Head of caudate nucleus (tissue), 42 donors: ENCODE data around the gene KDM6A.
"Not testable (repeated sequence)": the region's sequence is repeated elsewhere in the genome, so short reads cannot be mapped to it uniquely, and the experiment has no call there.

ENCODE experiments used
- DNase-seq, 42 donors: peaks; one replicate each; pipeline versions ENCODE4 v3.0.0 to v3.0.0-alpha.2; 2020 to 2021; ENCODE audit warnings: mixed read lengths in 7 of 42
- intact Hi-C: fragments of 100-400 bp; cut with DNase I; formaldehyde crosslinking; loops from one replicate; pipeline ENCODE4 v1.15.0; 2022

KDM6A gene

DNA sequence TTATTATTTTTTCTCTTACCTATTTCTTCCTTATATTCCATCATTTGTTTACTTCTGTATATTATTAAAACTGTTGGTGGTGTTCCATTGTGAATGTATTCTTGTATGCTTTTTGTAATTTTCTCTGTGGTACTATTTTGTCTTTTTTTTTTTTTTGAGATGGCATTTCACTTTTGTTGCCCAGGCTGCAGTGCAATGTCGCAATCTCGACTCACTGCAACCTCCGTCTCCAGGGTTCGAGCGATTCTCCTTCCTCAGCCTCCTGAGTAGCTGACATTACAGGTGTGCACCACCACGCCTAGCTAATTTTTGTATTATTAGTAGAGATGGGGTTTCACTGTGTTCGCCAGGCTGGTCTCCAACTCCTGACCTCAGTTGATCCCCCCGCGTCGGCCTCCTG is 8.6 kb downstream of the KDM6A start:
- intact Hi-C loops = no loop called here
- DNase-seq = no peak

DNA sequence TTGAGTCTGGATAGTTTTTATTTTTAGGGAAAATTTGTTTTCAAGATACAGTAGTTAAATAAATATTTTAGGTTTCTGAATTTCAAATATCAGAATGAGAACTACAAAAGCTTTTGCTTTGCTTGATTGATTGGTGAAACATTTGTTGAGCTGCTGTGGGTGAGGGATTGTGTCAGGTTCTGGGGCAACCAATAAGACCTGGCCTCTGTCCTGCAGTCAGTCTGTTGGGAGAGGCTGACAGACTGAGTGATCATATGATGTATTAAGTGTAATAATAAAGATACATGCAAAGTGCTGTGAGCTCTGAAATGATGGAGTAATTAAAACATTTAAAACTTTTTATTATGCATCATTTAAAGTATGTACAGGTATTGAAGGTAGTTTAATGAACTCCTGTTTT is 9.6 kb downstream of the KDM6A start:
- no peak for DNase-seq
- intact Hi-C loops = no loop called here

DNA sequence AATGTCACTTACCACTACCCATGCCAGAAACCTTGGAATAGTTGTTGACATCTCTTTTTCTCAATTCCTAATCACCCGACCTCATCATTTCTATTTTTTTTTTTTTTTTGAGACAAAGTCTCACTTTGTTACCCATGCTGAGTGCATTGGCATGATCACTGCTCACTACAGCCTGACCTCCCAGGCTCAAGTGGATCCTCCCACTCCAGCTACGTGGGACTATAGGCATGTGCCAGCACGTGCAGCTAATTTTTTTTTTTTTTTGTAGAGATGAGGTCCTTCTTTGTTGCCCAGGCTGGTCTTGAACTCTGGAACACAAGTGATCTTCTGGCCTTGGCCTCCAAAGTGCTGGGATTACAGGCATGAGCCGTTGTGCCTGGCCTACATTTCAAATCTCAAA is 12.0 kb downstream of the KDM6A start:
- intact Hi-C loops = no loop called here
- no peak for DNase-seq

DNA sequence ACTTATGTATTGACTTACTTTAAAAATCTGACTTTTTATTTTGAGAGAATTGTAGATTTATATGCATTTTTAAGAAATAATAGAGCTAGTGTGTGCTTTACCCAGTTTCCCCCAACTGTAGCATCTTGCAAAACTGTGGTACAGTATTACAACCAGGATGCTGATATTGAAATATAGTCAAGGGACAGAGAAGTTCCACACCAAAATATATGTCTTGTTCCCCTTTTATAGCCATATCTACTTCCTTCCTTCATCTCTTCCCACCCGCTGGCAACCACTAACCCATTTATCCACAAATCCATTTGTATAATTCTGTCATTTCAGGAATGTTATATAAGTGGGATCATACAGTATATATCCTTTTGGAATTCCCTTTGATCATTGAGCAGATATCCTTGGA is 16.8 kb downstream of the KDM6A start:
- intact Hi-C loops = no loop called here

DNA sequence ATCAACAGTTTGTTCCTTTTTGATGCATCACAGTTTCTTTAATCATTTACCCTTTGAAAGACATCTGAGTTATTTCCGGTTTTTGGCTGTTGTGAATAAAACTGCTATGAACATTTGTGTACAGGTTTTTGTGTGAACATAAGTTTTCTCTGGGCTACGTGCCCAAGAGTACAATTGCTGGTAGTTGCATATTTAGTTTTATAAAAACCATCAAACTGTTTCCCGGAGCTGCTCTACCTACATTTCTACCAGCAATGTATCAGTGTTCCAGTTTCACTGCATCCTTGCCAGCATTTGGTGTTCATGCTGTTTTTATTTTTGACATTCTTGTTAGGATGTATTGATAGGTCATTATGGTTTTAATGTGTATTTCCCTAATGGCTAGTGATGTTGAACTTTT is 17.3 kb downstream of the KDM6A start:
- intact Hi-C loops = no loop called here
- no peak for DNase-seq

More for the DNA sequence above, 16.8 kb downstream of the KDM6A start:
- no peak for DNase-seq

DNA sequence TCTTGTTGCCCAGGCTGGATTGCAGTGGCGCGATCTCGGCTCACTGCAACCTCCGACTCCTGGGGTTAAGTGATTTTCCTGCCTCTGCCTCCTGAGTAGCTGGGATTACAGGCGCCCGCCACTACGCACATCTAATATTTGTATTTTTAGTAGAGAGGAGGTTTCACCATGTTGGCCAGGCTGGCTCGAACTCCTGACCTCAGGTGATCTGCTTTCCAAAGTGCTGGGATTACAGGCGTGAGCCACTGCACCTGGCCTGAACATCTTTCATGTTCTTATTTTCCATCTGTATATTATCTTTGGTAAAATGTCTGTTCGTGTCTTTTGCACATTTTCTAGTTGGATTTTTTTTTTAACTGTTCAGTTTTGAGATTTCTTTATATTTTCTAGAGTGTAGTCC is 17.7 kb downstream of the KDM6A start:
- DNase-seq, intact Hi-C loops: not testable (repeated sequence)

DNA sequence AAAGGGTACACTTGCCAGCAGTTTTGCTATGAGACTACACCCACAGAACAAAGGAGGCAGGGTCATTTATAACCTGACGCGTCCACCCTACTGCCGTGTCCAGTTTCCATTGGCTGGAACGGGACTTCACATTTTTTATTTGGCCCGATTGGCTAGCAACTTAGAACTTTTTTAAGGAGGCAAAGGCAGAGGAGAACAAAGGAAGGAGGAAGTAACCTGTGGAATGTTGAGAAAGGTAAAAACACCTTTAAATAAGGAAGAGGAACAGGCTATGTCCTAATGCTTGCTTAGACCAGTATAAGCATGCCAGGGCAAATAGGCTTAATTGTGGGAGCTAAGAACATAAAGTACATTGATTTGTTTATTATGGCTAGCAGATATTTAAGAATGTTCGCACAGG is 18.7 kb downstream of the KDM6A start:
- intact Hi-C loops = no loop called here
- no peak for DNase-seq

DNA sequence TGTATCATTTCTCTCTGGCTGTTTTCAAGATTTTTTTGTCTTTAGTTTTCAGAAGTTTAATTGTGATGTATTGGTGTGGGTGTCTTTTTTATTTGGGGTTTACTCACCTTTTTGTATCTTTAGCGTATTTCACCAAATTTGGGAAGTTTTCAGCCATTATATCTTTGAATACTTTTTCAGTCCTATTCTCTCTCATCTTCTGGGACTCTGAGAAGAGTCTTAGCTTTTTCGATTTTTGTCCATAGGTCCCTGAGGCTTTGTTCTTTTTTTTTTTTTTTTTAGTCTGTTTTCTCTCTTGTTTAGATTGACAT is 23.8 kb downstream of the KDM6A start:
- DNase-seq = no peak
- intact Hi-C loops = no loop called here

DNA sequence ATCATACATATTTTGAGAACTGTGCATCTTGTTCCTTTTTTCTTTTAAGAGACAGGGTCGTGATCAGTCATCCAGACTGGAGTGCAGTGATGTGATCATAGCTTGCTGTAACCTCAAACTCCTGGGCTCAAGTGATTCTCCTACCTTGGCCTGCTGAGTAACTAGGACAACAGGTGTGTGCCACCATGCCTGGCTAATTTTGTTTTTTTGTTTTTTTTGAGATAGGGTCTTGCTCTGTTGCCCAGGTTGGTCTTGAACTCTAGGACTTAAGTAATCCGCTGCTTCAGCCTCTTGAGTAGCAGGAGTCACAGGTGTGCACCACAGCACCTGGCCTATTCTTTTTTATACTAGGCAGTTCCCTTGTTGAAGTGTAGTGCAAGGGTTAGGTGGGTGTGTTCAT is 24.6 kb downstream of the KDM6A start:
- intact Hi-C loops = no loop called here
- DNase-seq = no peak

DNA sequence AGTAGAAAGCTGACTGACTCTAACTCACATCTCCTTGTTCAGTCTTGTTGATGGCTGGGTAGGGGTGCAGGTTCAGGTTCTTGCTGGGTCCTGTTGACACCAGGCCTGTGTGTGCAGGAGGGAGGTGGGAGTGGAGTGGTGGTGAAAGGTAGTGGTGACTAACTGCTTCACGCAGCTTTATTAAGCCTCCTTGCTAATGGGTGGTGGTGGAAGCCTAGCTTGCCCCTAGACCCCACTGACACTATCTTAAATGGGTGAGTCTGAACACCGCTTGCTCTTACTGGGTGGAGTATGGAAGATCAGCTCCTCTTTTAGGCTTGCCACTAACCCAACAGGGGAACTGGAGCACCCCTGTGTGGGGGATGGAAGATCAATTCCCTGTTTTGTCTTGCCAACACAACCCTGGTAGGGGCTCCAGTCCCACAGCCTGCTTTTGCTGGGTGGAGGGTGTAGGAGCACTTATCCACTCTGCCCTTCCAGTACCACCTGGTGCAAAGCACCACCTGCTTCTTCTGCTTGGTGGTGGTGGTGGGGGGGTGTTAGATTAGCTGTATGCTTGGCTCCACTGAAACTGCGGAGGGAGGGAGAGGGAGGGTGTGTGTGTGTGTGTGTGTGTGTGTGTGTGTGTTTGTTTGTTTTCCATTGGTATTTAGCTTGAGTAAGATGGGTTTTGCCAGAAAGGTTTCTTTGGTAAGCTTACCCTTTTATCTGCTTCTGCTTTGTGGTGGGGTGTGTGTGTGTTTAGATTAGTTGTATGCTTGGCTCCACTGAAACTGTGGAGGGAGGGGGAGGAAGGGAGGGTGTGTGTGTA is 25.6 kb downstream of the KDM6A start:
- intact Hi-C loops = no loop called here
- no peak for DNase-seq

DNA sequence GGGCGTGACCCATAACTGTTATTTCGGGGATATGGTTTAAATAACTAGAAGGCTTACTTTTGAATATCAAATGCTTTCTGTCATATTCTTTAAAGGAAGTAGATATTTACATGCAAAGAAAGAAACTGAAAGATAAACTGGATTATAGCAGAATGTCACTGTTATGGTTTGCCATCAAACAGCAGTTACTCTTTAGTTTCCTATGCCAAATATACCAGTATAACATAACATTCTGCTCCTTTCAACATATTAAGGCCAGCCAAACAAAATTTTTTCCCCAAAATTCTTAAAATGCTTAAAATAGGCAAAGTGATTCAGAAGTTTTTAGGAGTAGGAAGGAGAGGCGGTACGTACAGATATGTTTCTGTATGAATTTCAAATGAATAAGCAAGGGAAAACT is 27.0 kb downstream of the KDM6A start:
- intact Hi-C loops = no loop called here
- no peak for DNase-seq

DNA sequence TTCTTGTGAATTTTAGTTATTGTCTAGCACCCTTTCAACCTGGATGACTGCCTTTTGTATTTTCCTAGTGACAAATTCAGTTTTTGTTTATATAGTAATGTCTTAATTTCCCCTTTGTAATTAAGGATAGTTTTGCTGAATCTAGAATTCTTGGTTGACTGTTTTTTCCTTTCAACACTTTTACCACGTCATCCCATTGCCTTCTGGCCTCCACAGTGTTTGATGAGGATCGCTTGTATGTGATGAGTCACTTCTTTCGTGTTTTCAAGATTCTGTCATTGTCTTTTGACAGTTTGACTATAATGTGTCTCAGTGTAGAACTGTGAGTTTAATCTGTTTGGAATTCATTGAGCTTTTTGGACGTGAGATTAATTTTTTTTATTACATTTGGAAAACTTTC is 30.1 kb downstream of the KDM6A start:
- peak in 1 of 42 donors; percentile 16 for DNase-seq

DNA sequence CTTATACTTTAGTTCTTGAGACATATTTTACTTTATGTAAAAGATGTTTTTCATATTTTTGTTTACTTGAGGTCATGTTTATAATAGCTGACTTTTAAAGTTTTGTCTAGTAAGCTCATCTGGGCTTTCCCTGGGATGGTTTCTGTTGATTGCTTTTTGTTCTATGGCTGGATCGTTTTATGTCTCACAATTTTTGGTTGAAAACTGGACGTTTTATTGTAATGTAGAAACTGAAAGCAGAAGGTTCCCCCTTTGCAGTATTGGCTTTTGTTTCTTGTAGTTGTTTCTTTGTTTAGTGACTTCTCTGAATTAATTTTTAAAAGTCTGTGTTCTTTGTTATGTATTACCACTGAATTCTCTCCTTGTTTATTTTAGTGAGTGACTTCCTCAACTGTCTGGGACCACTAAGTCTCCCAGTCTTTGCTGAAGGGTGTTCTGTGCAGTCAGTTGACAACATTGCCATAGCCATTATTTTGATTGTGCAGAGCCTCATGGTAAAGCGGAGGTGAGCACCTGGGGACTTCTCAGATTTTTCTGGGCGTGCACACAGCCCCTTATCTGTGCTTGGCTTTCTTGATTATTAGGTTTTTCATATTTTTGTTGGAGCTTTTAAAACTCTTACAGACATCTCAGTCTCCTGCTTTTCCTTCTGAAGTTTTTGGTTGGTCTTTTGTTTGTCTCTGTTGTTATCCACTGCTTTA is 31.0 kb downstream of the KDM6A start:
- DNase-seq = no peak
- intact Hi-C loops = no loop called here

More for the DNA sequence above, 30.1 kb downstream of the KDM6A start:
- intact Hi-C loops = no loop called here

DNA sequence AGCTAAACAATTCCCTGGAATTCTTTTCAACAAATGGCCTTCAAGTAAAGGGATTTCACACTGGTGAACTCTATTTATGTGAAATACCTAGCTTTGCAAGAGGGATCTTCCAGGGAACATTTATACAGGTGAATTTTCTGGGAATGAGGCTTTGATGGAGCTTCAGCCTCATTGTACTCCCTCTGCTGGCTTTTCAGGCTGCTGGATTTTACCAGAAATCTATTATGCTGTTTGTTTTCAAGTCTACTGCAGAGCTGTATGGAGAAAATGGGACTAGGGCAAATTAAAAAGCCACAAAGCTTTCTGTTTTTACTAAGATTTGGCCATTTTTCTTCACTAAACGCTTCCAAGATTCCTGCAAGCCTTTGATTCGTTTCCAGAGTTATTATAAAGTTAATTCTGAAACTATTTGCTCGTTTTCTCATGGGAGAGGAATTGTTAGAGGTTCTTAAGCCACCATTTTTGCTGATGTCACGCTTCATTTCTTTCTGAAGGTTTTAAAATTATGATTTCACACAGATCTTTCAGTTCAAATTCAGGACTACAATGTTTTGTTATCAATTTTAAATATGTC is 31.6 kb downstream of the KDM6A start:
- no peak for DNase-seq
- intact Hi-C loops = no loop called here

DNA sequence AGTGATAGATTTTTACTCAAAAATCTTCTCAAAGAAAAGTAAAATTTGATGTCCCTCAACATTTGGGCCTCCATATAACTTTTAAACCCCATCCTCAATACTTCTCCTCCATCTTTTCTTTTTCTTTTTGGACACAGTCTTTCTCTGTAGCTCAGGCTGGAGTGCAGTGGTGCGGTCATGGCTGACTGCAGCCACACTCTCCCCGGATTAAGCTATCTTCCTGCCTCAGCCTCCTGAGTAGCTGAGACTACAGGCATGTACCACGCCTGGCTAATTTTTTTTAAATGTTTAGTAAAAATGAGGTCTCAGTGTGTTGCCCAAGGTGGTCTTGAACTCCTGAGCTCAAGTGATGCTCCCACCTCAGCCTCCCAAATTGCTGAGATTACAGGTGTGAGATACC is 33.1 kb downstream of the KDM6A start:
- DNase-seq = no peak
- intact Hi-C loops = no loop called here

DNA sequence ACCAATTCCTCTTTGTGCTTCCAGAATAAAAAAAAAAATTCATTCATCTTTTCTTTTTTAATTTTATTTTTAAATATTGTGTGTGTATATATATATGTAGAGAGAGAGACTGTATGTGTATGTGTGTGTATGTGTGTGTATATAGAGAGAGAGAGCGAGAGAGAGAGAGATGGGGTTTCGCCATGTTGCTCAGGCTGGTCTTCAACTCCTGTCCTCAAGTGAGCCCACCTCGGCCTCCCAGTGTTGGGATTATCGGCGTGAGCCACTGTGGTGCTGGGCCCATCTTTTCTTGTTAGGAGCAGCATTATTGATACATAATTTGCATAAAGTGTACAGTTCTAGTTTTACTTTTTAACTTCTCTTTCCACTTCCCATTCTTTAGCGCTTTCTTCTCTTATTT is 33.6 kb downstream of the KDM6A start:
- intact Hi-C loops = no loop called here
- DNase-seq = no peak

DNA sequence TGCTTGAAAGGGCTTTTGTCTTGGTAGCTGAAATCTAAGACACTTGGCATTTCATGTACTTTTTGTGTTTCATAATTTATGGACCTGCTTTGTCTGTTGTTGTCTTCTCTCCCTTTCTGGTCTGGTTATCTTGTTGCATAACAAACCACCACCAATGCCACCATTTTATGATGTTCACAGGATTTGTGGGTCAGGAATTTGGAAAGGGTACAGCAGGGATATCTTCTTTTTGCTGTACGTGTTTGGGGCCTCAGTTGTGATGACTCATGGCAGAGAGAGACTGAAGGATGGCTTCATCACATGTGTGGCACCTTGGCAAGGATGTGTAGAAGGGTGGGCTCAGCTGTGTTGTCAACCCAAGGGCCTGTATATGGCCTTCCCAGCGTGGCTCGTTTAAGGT is 35.2 kb downstream of the KDM6A start:
- intact Hi-C loops = no loop called here
- DNase-seq = no peak

DNA sequence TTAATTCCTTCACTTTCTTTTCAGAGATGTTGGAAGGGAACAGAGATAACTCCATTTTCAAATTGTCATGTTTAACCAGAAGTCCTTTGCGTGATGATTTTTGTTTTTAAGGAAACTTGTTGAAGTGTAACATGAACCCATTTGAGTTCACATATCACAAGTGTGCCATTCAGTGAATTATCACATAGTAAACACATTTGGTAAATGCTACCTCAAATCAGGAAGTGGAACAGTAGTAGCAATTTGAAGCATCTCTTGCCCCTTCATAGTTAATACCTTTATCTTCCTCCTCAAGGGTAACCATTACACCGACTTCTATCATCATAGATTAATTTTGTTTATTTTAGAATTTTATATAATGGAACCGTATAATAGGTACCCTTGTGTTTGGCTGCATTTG is 35.8 kb downstream of the KDM6A start:
- intact Hi-C loops = no loop called here
- no peak for DNase-seq

DNA sequence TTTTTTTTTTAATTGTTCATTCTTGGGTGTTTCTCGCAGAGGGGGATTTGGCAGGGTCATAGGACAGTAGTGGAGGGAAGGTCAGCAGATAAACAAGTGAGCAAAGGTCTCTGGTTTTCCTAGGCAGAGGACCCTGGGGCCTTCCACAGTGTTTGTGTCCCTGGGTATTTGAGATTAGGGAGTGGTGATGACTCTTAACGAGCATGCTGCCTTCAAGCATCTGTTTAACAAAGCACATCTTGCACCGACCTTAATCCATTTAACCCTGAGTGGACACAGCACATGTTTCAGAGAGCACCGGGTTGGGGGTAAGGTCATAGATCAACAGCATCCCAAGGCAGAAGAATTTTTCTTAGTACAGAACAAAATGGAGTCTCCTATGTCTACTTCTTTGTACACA is 37.5 kb downstream of the KDM6A start:
- DNase-seq, intact Hi-C loops: not testable (repeated sequence)

DNA sequence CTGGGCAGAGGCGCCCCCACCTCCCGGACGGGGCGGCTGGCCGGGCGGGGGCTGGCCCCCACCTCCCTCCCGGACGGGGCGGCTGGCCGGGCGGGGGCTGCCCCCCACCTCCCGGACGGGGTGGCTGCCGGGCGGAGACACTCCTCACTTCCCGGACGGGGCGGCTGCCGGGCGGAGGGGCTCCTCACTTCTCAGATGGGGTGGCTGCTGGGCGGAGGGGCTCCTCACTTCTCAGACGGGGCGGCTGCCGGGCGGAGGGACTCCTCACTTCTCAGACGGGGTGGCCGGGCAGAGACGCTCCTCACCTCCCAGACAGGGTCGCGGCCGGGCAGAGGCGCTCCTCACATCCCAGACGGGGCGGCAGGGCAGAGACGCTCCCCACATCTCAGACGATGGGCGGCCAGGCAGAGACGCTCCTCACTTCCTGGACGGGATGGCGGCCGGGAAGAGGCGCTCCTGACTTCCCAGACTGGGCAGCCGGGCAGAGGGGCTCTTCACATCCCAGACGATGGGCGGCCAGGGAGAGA is 38.1 kb downstream of the KDM6A start:
- DNase-seq, intact Hi-C loops: not testable (repeated sequence)
